ENCODE results near the gene BARD1.

GRCh38 chr2:214742119-214742518 lies 67.4 kb downstream of the BARD1 start:
- TF ChIP-seq CTCF (IDR thresholded peaks at IDR 0.05) (no peak), POLR2AphosphoS5 (IDR thresholded peaks at IDR 0.05) (no peak)

All from breast epithelium (tissue), 3 donors.